Measurements from ENCODE around the gene KEL.

Gene KEL

GRCh38 chr7:142945001-142945400 lies 17.2 kb downstream of the KEL start:
- Histone ChIP-seq H3K27me3 (ENCODE audit: control insufficient read depth in 1 of 2, insufficient read depth in 2 of 2, low read length in 2 of 2) (no peaks in the 10 kb centered on the region), H3K4me1 (ENCODE audit: control insufficient read depth in 1 of 2, insufficient read depth in 2 of 2, low read length in 2 of 2) (no peaks in the 10 kb centered on the region), H3K4me3 (ENCODE audit: low read depth in 1 of 2, low read length in 2 of 2) (no peak overlapping the region), H3K9me3 (ENCODE audit: control insufficient read depth in 1 of 2, low read length in 2 of 2) (no peaks in the 10 kb centered on the region), H3K27ac (ENCODE audit: low read depth, low read length) (no peak overlapping the region), H3K36me3 (ENCODE audit: control insufficient read depth in 1 of 2, insufficient read depth in 2 of 2, low read length in 2 of 2) (no peaks in the 10 kb centered on the region), H3K9ac (ENCODE audit: low read depth in 1 of 2, low read length in 2 of 2) (no peak overlapping the region)

DNA sequence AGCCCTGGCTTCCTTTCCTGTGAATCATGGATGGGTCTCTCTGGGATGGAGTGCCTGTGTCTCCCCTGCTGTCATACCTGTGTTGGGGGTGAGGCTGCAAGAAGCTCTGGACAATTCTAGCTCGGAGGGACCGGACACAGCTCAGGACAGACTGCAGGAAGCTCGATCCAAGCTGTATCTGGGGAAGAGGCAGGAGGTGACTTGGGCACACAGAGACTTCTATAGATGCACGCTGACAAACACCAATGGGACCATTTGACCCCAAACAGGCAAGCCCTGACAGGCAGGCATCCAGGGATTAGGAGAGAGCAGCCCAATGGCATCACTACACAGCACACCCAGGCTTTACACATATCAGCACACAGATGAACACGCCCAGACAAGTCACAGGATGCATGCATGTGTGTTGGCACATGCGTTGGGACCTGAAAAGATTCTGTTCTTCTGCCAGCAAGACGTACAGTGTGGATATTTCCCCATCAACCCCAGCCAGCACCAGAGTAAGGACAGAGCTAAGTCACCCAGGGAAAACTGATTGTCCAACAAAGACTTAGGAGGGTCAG lies 18.4 kb downstream of the KEL start:
- Histone ChIP-seq H3K4me1 (ENCODE audit: control insufficient read depth in 1 of 2, insufficient read depth in 2 of 2, low read length in 2 of 2) (no peaks in the 10 kb centered on the region), H3K4me3 (ENCODE audit: low read depth in 1 of 2, low read length in 2 of 2) (no peak overlapping the region)

GRCh38 chr7:142942746-142943145 lies 19.4 kb downstream of the KEL start:
- Histone ChIP-seq H3K27me3 (ENCODE audit: control insufficient read depth in 1 of 2, insufficient read depth in 2 of 2, low read length in 2 of 2) (no peaks in the 10 kb centered on the region), H3K4me3 (ENCODE audit: low read depth in 1 of 2, low read length in 2 of 2) (no peak overlapping the region), H3K9me3 (ENCODE audit: control insufficient read depth in 1 of 2, low read length in 2 of 2) (no peaks in the 10 kb centered on the region), H3K36me3 (ENCODE audit: control insufficient read depth in 1 of 2, insufficient read depth in 2 of 2, low read length in 2 of 2) (no peaks in the 10 kb centered on the region), H3K27ac (ENCODE audit: low read depth, low read length) (no peak overlapping the region), H3K4me1 (ENCODE audit: control insufficient read depth in 1 of 2, insufficient read depth in 2 of 2, low read length in 2 of 2) (no peaks in the 10 kb centered on the region), H3K9ac (ENCODE audit: low read depth in 1 of 2, low read length in 2 of 2) (no peak overlapping the region)

More for the DNA sequence above, 18.4 kb downstream of the KEL start:
- Histone ChIP-seq H3K27ac (ENCODE audit: low read depth, low read length) (no peak overlapping the region), H3K27me3 (ENCODE audit: control insufficient read depth in 1 of 2, insufficient read depth in 2 of 2, low read length in 2 of 2) (no peaks in the 10 kb centered on the region), H3K36me3 (ENCODE audit: control insufficient read depth in 1 of 2, insufficient read depth in 2 of 2, low read length in 2 of 2) (no peaks in the 10 kb centered on the region), H3K9me3 (ENCODE audit: control insufficient read depth in 1 of 2, low read length in 2 of 2) (no peaks in the 10 kb centered on the region), H3K9ac (ENCODE audit: low read depth in 1 of 2, low read length in 2 of 2) (no peak overlapping the region)

GRCh38 chr7:142941541-142941940 lies 20.6 kb downstream of the KEL start:
- H3K9me3 ChIP-seq (ENCODE audit: control insufficient read depth in 1 of 2, low read length in 2 of 2), result no peaks in the 10 kb centered on the region
- no peak overlapping the region for H3K27ac ChIP-seq (ENCODE audit: low read depth, low read length)
- H3K9ac ChIP-seq (ENCODE audit: low read depth in 1 of 2, low read length in 2 of 2), result no peak overlapping the region
- H3K4me1 ChIP-seq (ENCODE audit: control insufficient read depth in 1 of 2, insufficient read depth in 2 of 2, low read length in 2 of 2), result no peaks in the 10 kb centered on the region
- no peaks in the 10 kb centered on the region for H3K27me3 ChIP-seq (ENCODE audit: control insufficient read depth in 1 of 2, insufficient read depth in 2 of 2, low read length in 2 of 2)
- no peaks in the 10 kb centered on the region for H3K36me3 ChIP-seq (ENCODE audit: control insufficient read depth in 1 of 2, insufficient read depth in 2 of 2, low read length in 2 of 2)
- no peak overlapping the region for H3K4me3 ChIP-seq (ENCODE audit: low read depth in 1 of 2, low read length in 2 of 2)

GRCh38 chr7:142940966-142941535 lies 21.1 kb downstream of the KEL start:
- Histone ChIP-seq H3K4me3 (ENCODE audit: low read depth in 1 of 2, low read length in 2 of 2) (no peak overlapping the region), H3K9me3 (ENCODE audit: control insufficient read depth in 1 of 2, low read length in 2 of 2) (no peaks in the 10 kb centered on the region), H3K4me1 (ENCODE audit: control insufficient read depth in 1 of 2, insufficient read depth in 2 of 2, low read length in 2 of 2) (no peaks in the 10 kb centered on the region), H3K27me3 (ENCODE audit: control insufficient read depth in 1 of 2, insufficient read depth in 2 of 2, low read length in 2 of 2) (no peaks in the 10 kb centered on the region), H3K27ac (ENCODE audit: low read depth, low read length) (no peak overlapping the region), H3K9ac (ENCODE audit: low read depth in 1 of 2, low read length in 2 of 2) (no peak overlapping the region), H3K36me3 (ENCODE audit: control insufficient read depth in 1 of 2, insufficient read depth in 2 of 2, low read length in 2 of 2) (no peaks in the 10 kb centered on the region)

- no peak within 1 kb of the TSS for H3K9ac ChIP-seq (ENCODE audit: low read depth in 1 of 2, low read length in 2 of 2)
- H3K9me3 ChIP-seq (ENCODE audit: control insufficient read depth in 1 of 2, low read length in 2 of 2), result no peaks in the 10 kb centered on the region
- H3K4me3 ChIP-seq (ENCODE audit: low read depth in 1 of 2, low read length in 2 of 2), result no peak within 1 kb of the TSS
- H3K4me1 ChIP-seq (ENCODE audit: control insufficient read depth in 1 of 2, insufficient read depth in 2 of 2, low read length in 2 of 2), result no peaks in the 10 kb centered on the region
- H3K36me3 ChIP-seq (ENCODE audit: control insufficient read depth in 1 of 2, insufficient read depth in 2 of 2, low read length in 2 of 2), result no peaks in the 10 kb centered on the region
- H3K27me3 ChIP-seq (ENCODE audit: control insufficient read depth in 1 of 2, insufficient read depth in 2 of 2, low read length in 2 of 2), result no peaks in the 10 kb centered on the region
- H3K27ac ChIP-seq (ENCODE audit: low read depth, low read length), result no peak within 1 kb of the TSS
Measured at GRCh38 chr7:142939226-142939910, 22.8 kb downstream of the KEL start, which contains the start of gene LLCFC1. Gene LLCFC1, plus strand, starts transcription at chr7:142939484. Its CDS starts 138 bp downstream, at chr7:142939622.

DNA sequence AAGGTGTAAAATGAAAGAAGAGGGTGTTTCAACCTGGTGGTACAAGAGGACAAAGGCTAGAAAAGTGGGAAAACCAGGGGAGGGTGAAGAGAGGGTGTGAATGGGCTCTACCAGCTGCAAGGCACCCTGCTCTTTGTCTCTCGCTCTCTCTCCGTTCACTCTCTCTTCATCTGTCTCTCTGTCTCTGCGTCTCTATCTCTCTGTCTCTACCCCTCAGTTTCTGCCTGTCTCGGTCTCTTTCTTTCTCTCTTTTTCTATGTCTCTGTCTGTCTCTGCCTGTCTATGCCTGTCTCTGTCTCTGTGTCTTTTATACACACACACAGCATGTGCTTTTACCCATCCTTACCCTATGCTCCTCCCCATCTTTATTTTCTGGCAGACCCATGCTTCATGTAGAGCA lies 23.6 kb downstream of the KEL start:
- H3K4me3 ChIP-seq (ENCODE audit: low read depth in 1 of 2, low read length in 2 of 2), result no peak overlapping the region
- no peaks in the 10 kb centered on the region for H3K4me1 ChIP-seq (ENCODE audit: control insufficient read depth in 1 of 2, insufficient read depth in 2 of 2, low read length in 2 of 2)
- H3K36me3 ChIP-seq (ENCODE audit: control insufficient read depth in 1 of 2, insufficient read depth in 2 of 2, low read length in 2 of 2), result no peaks in the 10 kb centered on the region
- H3K9me3 ChIP-seq (ENCODE audit: control insufficient read depth in 1 of 2, low read length in 2 of 2), result no peaks in the 10 kb centered on the region
- H3K9ac ChIP-seq (ENCODE audit: low read depth in 1 of 2, low read length in 2 of 2), result no peak overlapping the region
- H3K27me3 ChIP-seq (ENCODE audit: control insufficient read depth in 1 of 2, insufficient read depth in 2 of 2, low read length in 2 of 2), result no peaks in the 10 kb centered on the region
- no peak overlapping the region for H3K27ac ChIP-seq (ENCODE audit: low read depth, low read length)

GRCh38 chr7:142935941-142936565 lies 26.1 kb downstream of the KEL start:
- Histone ChIP-seq H3K27me3 (ENCODE audit: control insufficient read depth in 1 of 2, insufficient read depth in 2 of 2, low read length in 2 of 2) (no peaks in the 10 kb centered on the region), H3K27ac (ENCODE audit: low read depth, low read length) (no peak overlapping the region)

GRCh38 chr7:142934056-142934455 lies 28.1 kb downstream of the KEL start:
- no peaks in the 10 kb centered on the region for H3K4me1 ChIP-seq (ENCODE audit: control insufficient read depth in 1 of 2, insufficient read depth in 2 of 2, low read length in 2 of 2)
- H3K27ac ChIP-seq (ENCODE audit: low read depth, low read length), result no peak overlapping the region
- no peaks in the 10 kb centered on the region for H3K9me3 ChIP-seq (ENCODE audit: control insufficient read depth in 1 of 2, low read length in 2 of 2)
- H3K36me3 ChIP-seq (ENCODE audit: control insufficient read depth in 1 of 2, insufficient read depth in 2 of 2, low read length in 2 of 2), result no peaks in the 10 kb centered on the region
- no peak overlapping the region for H3K9ac ChIP-seq (ENCODE audit: low read depth in 1 of 2, low read length in 2 of 2)
- no peak overlapping the region for H3K4me3 ChIP-seq (ENCODE audit: low read depth in 1 of 2, low read length in 2 of 2)
- no peaks in the 10 kb centered on the region for H3K27me3 ChIP-seq (ENCODE audit: control insufficient read depth in 1 of 2, insufficient read depth in 2 of 2, low read length in 2 of 2)

More at GRCh38 chr7:142935941-142936565, 26.1 kb downstream of the KEL start:
- Histone ChIP-seq H3K9me3 (ENCODE audit: control insufficient read depth in 1 of 2, low read length in 2 of 2) (no peaks in the 10 kb centered on the region), H3K36me3 (ENCODE audit: control insufficient read depth in 1 of 2, insufficient read depth in 2 of 2, low read length in 2 of 2) (no peaks in the 10 kb centered on the region), H3K4me1 (ENCODE audit: control insufficient read depth in 1 of 2, insufficient read depth in 2 of 2, low read length in 2 of 2) (no peaks in the 10 kb centered on the region), H3K9ac (ENCODE audit: low read depth in 1 of 2, low read length in 2 of 2) (no peak overlapping the region), H3K4me3 (ENCODE audit: low read depth in 1 of 2, low read length in 2 of 2) (no peak overlapping the region)

- Histone ChIP-seq H3K27ac (ENCODE audit: low read depth, low read length) (no peak within 1 kb of the TSS), H3K36me3 (ENCODE audit: control insufficient read depth in 1 of 2, insufficient read depth in 2 of 2, low read length in 2 of 2) (no peaks in the 10 kb centered on the region), H3K9me3 (ENCODE audit: control insufficient read depth in 1 of 2, low read length in 2 of 2) (no peaks in the 10 kb centered on the region), H3K27me3 (ENCODE audit: control insufficient read depth in 1 of 2, insufficient read depth in 2 of 2, low read length in 2 of 2) (no peaks in the 10 kb centered on the region), H3K9ac (ENCODE audit: low read depth in 1 of 2, low read length in 2 of 2) (no peak within 1 kb of the TSS), H3K4me1 (ENCODE audit: control insufficient read depth in 1 of 2, insufficient read depth in 2 of 2, low read length in 2 of 2) (no peaks in the 10 kb centered on the region), H3K4me3 (ENCODE audit: low read depth in 1 of 2, low read length in 2 of 2) (no peak within 1 kb of the TSS)
Measured at GRCh38 chr7:142933624-142934023, 28.5 kb downstream of the KEL start, which contains the start of gene TRPV5. Gene TRPV5, minus strand, starts transcription at chr7:142933746. Its CDS starts 287 bp downstream, at chr7:142933459.
